ENCODE data around the gene GPHN.
"Not testable (repeated sequence)": the region's sequence is repeated elsewhere in the genome, so short reads cannot be mapped to it uniquely, and the experiment has no call there.

GPHN gene

GRCh38 chr14:67059596-67059995, 551.6 kb downstream of the GPHN start:
- no peak for DNase-seq (ENCODE audit: low spot score)

DNA sequence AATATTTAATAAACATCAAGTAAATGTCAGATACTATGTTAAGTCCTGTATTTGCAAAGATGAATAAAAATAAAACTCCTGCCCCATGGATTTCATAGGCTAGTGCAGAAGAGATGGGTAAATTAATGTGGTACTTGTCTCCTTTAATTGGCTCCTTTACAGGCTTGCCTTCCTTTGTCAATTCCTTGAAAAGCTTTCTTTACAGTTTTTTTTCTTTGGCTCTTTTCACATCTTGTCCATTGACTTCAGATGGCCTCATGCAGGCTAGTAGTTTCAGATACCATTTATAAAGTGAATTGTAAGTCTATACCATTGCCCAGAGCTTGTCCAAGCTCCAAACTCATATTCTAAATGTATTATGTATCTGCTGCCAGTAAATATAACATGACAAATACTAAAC, 552.6 kb downstream of the GPHN start:
- no peak for DNase-seq (ENCODE audit: low spot score)

DNA sequence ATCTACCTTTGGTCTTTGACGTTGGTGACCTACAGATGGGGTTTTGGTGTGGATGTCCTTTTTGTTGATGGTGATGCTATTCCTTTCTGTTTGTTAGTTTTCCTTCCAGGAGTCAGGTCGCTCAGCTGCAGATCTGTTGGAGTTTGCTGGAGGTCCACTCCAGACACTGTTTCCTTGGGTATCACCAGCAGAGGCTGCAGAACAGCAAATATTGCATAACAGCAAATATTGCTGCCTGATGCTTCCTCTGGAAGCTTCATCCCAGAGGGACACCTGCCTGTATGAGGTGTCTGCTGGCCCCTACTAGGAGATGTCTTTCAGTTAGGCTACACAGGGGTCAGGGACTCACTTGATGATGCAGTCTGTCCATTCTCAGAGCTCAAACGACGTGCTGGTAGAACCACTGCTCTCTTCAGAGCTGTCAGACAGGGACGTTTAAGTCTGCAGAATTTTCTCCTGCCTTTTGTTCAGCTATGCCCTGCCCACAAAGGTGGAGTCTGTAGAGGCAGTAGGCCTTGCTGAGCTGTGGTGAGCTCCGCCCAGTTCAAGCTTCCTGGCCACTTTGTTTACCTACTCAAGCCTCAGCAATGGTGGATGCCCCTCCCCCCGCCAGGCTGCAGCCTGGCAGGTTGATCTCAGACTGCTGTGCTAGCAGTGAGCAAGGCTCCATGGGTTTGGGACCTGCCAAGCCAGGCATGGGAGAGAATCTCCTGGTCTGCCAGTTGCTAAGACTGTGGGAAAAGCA, 559.3 kb downstream of the GPHN start:
- not testable (repeated sequence) for DNase-seq (ENCODE audit: low spot score)

DNA sequence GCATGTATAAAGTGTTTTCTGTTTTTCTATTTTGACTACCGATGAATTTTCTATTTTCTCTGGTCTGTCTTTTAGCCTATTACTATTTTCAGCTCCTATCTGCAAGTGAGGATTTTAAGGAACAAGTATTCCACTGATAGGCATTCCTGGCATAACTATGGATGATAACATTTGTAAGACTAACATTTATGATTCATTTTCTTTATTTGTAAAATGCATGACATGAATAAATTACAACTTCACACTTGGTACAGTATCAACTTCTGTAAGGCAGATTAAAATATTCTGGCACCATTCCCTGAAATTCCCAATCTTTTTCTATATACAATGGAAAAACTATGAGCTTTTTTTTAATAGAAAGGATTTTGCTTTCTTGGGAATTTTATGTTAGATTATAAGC, 560.3 kb downstream of the GPHN start:
- DNase-seq (ENCODE audit: low spot score), result no peak

GRCh38 chr14:67071506-67071905, 563.6 kb downstream of the GPHN start:
- DNase-seq (ENCODE audit: low spot score), result no peak

- no peak for DNase-seq (ENCODE audit: low spot score)
Measured at GRCh38 chr14:67077921-67078320, 570.0 kb downstream of the GPHN start.

DNA sequence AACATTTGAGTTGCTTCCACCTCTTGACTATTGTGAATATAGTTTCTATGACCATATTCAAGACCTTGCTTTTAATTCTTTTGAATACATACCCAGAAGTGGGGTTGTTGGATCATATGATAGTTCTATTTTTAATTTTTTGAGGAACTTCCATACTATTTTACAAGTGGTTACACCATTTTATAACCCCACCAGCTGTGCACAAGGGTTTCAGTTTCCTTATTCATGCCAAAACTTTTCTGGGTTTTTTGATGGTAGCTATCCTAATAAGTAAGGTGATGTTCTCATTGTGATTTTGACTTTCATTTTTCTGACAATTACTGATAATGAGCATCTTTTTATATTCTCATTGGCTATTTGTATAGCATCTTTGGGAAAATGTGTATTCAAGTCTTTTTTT, 571.9 kb downstream of the GPHN start:
- no peak for DNase-seq (ENCODE audit: low spot score)

DNA sequence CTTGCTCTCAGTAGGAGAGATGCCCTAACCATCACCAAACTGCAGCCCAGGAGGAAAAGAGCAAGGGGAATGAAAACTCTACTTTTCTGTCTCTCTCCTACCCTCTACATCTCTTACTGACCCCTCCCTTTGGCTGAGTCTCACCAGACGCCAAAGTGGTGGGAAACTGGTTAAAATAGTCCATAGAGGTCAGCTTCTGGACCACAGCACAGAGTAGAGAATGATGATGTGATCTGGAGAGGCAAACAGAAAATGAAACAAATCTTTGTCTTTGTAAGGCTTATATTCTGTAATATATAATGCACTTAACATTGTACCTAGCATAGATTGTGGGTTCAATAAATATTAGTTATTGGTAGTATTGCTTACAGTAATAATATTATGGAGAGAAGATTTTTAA, 600.3 kb downstream of the GPHN start:
- no peak for DNase-seq (ENCODE audit: low spot score)

- no peak for DNase-seq (ENCODE audit: low spot score)
Measured at GRCh38 chr14:67111022-67111421, 603.1 kb downstream of the GPHN start.

DNA sequence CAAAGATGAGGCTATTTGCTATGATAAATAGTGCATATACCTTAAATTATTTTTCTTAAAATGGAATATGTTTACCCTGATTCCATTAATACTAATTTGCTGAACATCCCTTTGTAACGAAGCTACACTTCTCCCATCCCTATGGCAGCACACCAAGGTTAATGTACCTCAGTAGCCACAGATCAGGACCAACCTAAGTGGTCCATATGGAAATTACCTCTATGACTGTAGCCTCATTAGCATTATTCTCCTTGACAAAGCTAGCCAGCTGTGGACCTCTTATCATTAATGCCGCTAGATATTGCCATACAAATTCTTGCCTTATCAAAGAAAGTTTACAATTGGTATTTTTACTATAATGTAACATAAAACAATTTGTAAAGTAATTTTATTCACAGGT, 604.4 kb downstream of the GPHN start:
- DNase-seq (ENCODE audit: low spot score), result no peak

GRCh38 chr14:67127174-67127573, 619.2 kb downstream of the GPHN start:
- DNase-seq (ENCODE audit: low spot score), result no peak

GRCh38 chr14:67129768-67130167, 621.8 kb downstream of the GPHN start:
- no peak for DNase-seq (ENCODE audit: low spot score)

- DNase-seq (ENCODE audit: low spot score), result no peak
Measured at GRCh38 chr14:67131691-67132090, 623.7 kb downstream of the GPHN start.

DNA sequence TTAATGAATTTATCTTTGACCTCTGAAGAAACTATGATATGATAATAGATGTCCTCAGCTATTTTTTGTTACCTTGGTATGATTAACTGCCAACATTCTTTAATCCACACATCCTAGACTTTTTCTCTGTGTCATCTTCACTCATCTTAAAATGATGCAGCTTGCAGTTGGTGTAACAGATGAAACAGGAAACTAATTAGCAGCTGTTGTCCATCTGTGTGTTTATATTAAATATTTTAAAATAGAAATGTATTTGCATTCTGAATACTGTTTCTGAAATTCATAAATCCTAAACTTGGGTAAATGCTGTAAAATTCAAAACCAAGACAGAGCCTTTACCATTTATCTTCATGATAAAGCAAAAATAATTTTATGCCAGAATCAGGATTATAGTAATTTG, 625.2 kb downstream of the GPHN start:
- DNase-seq (ENCODE audit: low spot score), result no peak

- DNase-seq (ENCODE audit: low spot score), result no peak
Measured at GRCh38 chr14:67133595-67134441, 625.9 kb downstream of the GPHN start.

- peak; percentile 12 for DNase-seq (ENCODE audit: low spot score)
Measured at GRCh38 chr14:67137744-67138371, 629.9 kb downstream of the GPHN start.

DNA sequence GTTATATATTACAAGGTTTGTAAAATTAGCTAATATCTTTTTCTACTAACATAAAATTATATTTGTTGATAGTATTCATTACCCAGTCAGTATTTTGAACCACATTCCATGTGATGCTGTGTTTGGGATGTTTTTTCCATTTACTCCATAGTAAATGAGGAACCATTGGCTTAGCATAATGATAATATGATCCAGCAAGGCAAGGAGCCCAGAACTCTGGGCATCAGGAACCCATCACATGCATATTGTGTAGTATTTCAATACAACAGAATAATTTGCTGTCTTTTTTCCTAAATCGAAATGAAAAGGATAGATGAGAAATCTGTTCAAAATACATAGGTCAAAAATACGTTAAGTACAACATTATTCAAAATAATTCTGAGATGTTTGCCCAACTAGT, 632.6 kb downstream of the GPHN start:
- DNase-seq (ENCODE audit: low spot score), result no peak

- no peak for DNase-seq (ENCODE audit: low spot score)
Measured at GRCh38 chr14:67141146-67141900, 633.4 kb downstream of the GPHN start.

GRCh38 chr14:67151082-67151666, 643.2 kb downstream of the GPHN start:
- DNase-seq (ENCODE audit: low spot score), result no peak

DNA sequence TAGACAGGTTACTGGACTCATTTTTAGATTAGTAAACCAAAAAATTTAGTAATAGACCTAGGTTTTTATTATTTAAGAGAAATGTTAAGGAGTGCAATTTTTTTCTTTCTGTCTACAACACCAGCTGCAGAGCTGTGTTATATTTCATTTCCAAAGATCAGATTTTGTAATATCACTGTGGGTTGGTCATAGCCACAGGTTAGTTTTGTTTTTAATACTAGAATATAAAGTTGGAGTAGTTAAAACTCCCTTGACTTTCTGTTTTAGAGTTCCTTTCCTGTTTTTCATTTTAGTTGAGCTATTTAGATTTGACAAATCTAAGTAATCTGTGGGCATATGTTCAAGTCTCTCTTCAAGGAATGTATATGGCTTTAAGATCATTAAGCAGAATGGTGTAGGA, 650.6 kb downstream of the GPHN start:
- DNase-seq (ENCODE audit: low spot score), result no peak

DNA sequence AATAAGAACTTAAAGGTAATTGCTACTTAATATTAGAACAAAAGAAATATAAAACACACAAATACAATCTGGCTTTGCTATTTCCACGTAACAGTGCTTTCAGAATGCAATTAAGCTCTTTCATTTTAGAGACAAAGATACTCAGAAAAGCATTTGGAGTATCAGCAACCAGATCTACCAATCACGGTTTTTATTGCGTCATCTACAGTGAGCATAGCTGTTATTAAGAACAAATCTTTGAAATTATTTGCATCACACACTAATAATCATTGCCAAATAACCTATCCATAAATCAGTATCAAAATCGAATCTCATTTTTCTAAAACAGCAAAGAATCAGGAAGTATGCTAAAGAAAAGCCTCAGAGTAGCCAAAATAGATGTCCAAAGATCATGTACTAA, 654.4 kb downstream of the GPHN start:
- DNase-seq (ENCODE audit: low spot score), result no peak

- DNase-seq (ENCODE audit: low spot score), result peak; percentile 29
Measured at GRCh38 chr14:67166450-67166853, 658.5 kb downstream of the GPHN start.
